Stimulated activated CD8-positive, alpha-beta memory T cell treated with anti-CD3 and anti-CD28 coated beads, Interleukin-15, amount 100 ng/mL, for 1 hour (primary cell): ENCODE results near the gene NELFCD.
A peak's percentile ranks its signal among the peaks of the same experiment; 100 is the strongest.

Experiments used
- DNase-seq: peaks from one replicate; pipeline ENCODE4 v3.0.0-alpha.2; 2020; ENCODE audit warnings: low read depth

Gene NELFCD

DNA sequence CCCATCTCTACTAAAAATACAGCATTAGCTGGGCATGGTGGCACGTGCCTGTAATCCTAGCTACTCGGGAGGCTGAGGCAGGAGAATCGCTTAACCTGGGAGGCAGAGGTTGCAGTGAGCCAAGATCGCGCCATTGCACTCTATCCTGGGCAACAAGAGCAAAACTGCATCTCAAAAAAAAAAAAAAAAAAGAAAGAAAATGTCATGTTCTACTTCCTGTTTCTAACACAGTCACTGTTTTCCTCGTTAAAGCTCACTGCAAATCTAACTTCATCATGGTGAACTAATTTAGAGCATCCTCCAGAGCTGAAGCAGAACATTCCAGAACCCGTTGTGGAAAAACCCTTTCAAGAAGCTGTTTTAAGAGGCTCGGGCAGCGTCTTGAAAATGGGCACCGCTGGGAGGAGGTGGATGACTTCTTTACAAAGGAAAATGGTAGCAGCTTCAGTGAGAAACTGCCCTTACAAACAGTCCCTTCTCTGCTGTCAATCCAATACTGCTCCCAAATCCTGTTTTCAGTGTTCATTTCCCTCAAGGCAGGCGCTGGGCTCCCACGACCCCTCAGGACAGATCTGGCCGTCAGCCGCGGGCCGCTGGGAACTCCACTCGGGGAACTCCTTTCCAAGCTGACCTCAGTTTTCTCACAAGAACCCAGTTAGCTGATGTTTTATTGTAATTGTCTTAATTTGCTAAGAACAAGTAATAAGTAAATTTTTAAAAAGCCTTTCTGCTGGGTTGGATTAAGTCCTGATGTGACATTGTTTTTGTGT, 13.5 kb downstream of the NELFCD start:
- no peak for DNase-seq

DNA sequence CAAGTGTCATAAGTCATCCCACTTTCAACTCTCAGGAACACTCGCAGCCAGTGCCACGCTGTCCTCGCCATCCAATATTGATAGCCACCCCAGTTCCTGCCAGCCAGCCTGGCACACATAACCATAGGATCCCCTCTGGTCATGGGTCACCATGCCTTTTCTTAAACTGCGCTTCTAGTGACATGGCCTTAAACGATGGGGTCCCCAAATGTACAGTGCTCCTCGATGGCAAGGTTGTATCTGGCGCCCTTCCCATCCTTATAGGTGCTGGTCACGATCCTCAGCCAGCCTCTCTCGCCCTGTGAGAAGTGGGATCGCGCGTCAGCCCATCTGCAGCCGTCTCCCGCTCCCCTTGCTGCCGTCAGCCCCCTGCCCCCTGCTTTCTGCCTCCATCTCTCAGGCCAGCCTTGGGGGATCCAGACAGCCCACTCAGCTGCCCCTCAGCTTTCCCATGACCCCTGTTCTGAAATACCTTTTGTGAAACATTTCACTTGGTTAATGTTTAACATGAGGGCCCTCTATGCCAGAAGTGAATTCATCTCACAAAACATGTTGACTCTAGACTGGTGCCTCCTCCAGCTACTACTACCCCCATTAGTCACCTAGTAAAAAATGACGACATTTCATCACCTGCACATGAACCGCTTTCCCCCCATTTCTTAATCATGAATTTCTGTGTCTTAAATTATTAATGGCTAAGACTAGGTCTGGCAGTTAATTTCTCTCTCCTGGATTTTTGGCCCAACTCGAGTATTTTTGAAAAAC, 14.6 kb downstream of the NELFCD start:
- DNase-seq = no peak

DNA sequence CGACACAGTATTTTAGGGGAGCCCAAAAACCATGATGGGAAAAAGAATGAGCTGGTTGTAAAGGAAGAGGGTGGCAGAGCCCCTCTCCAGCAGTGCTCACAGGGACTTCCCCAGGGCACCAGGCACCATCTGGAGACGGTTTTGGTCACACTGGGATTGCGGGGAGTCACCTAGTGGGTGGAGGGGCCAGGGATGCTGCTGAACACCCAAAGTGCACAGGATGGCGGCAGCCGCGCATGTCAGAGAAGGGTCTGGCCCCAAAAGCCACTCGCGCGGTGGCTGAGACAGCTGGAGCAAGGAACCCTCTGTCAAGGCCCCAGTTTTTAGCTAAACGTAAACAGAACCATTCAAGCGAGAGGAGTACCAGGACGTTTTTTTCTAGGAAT, 15.2 kb downstream of the NELFCD start:
- no peak for DNase-seq

DNA sequence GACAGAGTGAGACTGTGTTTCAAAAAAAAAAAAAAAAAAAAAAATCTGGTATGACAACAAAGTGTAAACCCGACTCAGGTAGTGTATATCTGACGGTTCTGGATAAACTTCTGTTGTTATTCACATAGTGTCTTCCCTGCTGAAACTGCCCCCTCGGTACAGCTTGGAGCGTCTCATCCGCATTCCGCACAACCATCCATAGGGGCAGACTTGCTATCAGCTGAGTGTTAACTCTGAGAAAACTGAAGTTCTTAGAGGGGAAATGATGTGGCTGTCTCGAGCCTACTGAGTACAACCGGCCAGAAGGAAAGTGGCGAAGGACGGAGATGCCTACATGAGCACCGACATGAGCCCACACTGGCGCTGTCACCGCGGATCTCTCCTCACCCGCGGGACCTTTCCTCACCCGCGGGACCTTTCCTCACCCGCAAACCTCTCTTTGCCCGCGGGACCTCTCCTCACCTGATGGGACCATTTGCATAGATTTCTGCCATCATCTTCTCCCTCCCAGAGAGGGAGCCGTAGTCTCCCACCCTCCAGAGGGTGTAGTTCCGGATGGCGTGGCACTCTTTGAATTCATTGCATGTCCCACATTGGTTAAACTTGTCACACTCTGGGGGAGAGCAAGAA, 16.2 kb downstream of the NELFCD start:
- DNase-seq = no peak

DNA sequence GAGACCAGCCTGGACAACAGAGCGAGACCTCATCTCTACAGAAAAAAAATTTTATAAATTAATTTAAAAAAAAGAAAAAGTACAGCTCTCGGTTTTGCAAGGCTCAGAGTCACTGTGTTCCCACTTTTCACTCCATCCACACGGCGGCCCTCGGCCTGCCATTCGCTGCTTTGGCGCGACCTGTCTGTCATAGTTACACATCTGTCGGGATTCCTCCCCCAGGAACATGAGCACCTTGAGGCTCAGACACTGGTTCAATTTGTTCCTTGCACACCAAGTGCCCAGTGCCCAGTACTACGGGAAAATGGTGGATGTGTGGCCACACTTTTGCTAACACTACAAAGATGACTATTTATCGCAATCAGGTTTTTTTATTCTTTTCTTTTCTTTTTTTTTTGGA, 17.6 kb downstream of the NELFCD start:
- DNase-seq = no peak

DNA sequence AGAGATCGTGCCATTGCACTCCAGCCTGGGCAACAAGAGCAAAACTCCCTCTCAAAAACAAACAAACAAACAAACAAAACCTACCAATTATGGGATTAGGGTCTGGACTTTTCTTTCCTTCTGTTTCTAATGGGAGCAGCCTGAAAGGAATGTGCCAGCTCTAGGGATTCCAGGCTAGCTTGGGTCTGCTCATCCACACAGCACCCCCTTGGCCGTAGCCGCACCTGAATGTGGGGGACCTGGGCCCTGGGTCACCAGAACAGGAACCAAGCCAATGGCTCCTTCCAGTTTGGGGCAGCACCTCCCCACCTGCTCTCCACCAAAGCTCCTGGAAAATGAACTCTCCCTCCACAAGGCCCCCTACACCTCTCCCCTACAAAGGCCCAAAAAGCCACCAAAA, 19.3 kb downstream of the NELFCD start:
- no peak for DNase-seq

DNA sequence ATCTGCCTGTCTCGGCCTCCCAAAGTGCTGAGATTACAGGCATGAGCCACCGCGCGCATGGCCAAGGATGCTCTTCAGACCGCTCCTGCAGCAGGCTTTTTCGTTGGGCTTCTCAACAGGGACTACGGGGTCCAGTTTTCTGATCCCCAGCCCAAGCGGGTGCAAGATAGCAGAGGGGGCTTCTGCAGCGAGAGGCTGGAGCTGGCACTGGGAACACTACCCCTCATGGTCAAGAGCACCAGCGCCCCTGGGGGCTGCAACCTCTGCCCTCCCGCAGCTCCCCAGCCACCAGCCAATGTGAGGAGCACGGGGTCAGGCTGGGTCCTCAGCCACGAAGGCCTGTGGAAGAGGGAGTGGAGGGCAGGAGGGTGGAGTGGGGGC, 20.0 kb downstream of the NELFCD start:
- no peak for DNase-seq

DNA sequence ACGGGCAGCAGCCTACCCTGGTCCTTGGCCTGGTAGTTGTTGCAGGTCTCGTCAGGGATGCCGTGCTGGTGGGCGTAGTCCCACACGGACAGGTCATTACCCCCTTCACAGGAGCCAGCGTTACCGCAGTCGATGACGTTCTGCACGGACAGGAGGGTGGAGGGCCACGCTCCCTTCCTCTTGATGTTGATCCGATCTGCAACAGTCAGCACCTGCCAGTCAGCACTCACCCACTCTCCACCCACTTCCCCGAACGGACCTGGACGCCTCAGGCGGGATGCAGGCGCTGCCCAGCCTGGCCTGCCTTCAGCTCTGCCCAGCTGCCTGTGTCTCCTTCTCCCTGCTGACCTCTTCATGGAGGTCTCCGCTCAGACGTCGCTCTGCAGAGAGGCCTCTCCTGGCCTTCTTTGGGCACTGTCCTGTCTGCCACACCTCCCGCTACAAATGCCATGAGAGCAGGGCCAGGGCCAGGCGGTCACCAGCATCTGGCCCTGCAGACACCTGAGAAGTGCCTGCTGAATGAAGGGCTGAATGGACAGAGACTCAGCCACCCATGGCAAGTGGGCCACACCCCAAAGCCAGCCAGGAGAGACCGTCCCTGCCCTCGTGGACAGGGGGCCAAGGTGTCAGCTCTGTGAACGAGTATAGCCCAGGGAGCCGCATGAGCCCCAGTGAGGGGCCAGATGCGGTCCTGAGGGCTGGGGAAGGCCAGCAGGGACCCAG, 20.6 kb downstream of the NELFCD start:
- DNase-seq = no peak

DNA sequence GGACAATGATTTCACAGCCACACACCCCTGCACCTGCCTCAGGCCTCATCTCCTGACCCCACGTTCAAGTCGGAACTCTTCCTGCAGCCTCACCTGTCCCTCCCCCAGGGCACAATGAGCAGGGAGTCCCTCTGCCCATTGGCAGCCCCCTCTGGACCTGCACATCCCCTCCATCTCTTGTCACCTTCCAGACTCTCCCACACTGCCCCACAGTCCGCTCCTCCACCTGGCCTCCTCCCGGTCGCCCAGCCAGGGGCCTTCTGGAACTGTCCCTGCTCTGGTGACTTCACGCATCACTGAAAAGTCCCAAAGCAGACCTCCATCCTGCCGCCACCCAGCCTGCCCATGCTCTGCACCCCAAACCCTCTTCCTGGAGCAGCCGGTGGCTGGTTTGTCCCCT, 21.3 kb downstream of the NELFCD start:
- no peak for DNase-seq

DNA sequence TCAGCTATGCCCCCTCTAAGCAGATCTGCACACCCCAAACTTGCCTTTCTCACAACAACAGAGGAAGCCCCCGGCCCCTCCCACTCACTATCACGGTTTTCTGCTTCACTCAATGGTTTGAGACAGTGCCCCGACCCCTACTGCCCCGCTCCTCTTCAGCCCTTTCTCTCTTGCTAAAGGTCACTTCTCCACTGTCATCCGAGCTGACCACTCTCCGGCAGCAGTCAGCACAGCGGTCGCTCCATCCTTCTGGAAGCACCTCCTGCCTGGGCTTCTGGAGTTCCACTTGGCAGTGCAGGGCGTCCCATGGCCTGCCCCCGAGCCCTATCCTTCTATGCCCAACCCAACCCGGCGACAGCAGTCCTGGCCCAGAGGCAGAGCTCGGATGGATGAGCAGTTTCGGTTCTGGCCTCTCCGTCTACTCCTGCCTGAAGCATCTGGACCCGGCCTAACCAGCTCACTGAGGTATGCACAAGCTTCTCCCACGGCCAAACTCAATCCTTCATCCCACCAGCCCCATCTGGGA, 21.9 kb downstream of the NELFCD start:
- DNase-seq = no peak

DNA sequence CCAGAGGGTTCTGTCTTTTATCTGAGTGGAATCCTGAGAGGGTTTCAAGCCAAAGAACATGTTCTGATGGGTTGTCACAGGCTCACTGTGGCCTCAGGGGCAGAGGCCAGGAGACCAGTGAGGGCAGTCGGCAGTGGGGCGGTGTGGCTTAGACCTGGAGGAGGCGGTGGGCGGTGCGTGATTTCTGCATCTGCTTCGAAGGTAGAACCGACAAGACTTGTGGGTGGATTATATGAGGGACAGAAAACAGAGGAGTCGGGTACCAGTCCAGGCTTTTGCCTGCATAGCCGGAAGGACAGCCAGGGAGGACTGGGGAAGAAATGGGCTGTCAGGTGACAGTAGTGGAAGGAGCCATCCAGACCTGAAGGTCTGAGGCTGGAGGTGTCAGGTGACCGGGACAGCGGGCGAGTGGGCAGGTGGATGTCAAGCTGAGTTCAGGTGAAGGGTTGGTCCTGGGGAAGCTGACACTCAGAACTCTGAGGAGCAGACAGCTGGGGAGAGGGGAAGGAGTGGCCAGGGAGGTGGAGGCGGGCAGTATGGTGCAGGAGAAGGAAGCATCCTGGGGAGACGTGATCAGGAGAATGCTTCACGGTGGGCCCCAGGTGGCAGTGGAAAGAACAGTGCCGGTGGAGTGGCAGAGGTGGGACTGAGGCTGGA, 22.9 kb downstream of the NELFCD start:
- DNase-seq = no peak

DNA sequence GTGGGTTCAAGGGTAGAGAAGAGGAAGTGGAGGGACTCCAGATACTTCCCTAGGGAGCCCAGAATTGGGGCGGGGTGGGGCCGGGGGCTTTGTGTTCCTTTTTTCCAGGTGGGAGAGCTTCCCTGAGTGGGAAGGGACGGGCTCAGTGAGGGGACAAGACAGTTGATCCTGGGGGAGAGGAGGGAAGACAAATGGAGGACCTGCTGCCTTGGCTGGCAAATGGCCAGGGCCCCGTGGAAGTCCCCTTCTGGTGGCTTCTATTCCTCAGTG, 23.4 kb downstream of the NELFCD start:
- DNase-seq = peak; percentile 17

DNA sequence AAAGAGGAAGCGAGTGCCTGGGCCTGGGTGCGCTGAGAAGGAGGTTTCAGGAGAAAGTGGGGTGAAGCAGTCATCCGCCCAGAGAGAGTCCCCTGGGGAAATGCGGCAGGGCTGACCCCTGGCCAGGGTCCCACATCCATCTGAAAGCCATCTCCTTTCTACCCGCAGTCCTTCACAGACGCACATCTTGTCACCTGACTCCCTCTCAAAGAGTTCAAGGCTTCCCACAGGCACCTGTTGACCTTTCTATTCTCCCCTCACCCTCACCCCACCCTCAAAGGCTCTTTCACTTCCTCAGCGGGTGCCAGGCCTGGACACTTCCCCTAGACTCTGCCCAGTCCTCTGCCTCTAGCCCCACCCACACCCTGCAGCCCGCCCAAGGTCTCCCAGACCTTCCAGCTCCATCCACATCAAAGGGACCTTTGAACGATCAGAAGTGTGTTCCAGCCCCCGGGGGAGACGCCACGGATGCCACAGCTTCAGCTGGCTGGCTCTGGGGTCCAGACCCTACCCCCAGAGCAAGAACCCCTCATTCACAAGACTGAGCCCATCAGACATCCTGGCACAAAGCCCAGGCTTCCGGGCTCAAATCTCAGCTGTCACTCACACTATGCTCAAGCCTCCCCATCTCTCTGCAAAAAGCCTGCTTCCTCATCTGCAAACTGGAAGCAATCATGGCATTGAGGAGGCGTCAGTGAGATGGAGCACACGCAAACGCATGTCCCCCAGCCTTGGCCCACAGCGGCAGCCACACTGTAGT, 23.9 kb downstream of the NELFCD start:
- DNase-seq = no peak

DNA sequence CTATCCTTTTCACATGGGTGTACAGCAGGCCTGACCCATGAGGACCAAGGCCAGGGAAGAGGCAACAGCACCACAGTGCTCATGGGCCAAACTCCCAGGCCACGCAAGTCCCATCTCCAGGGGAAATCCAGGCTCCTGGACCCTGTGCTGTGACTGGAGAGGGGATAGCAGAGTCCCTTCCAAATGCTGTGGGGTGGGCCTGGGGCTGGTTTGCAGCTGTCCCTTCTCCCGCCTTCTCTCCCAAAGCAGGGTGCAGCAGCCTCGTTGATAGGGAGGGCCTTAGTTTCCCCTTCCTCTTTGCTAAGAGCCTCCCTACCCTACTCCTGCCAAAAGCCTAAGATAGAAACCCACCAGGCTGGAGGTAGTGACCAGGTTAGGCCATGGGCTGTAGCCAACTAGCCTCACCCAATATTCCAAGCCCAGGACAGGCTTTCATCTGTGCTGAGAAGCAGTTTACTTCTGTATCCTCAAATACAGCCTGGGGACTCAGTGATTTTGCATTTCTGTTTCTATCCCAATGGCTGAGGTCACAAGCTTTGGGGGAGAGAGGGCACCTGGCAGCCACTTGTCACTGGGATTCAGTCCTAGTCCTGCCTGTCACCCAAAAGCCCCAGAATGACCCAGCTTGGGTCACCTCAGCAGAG, 24.6 kb downstream of the NELFCD start:
- no peak for DNase-seq

DNA sequence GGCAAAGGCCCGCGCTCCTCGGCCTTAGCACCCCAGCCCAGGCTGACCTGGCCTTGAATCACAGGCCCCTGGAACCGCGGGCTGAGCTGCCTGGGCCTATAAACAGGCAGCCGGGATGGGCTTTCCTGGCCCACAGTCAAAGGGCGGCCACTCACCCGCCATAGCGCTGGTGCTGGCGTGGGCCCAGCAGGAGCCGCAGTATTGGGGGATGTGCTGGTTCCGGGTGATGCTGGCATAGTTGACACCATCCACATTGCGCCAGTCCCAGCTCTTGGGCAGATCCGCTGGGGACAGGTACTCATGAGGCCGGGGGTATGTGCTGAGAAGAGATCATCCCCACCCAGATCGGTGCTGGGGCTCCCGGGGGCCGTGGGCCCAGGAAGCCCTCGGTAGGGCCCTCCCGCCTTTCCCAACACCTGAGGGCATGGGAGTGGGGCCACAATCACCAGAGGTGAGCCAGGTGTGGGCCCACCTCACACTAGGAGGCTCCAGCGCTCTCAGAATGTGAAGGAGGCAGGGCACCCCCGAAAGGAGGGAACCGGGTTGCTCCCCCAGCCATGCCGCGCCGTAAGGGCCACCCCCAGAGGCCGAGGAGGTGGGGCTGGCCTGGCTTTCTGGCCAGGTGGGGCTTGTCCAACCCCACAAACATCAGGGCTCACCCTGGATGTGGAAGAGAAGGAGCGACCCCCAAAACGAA, 25.3 kb downstream of the NELFCD start:
- DNase-seq = no peak

DNA sequence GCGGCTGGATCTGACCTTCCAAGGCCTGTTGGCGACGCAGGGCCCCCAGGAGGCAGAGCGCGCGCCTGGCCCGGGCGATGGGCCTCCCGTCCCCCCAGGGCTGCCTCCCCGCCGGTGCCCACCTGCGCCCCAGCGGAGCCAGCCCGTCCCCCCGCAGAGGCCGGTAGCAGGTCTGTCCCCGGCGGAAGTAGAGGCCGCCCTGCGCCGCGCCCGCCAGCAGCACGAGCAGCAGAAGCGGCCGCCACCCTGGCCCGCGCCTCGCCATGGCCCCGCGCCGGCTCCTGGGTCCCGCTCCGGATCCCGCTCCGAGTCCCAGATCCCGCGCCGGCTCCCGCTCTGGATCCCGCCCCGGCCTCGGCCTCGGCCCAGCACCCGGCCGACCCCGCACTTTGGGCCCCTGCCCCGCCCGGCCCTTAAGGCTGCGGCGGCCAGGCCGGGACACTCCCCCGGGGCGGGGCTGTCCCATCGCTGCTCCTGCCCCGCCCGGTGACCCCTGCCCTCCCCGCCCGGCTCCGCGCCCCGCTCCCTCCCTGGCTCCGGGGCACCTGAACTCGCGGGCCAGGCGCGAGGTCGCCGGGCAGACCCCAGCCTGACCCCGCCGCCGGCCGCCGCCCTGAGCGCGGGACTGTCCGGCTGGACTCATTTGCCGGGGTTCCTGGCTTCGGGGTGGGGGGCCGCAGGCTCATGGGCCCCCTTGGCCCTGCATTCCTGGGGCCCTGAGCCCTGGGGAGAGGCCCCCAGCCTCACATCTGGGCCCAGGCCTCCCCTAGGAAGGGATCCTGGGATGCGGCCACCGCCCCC, 26.0 kb downstream of the NELFCD start, which contains the start of gene CTSZ:
CTSZ (minus strand) TSS at position 391 of the 801 bp plus-strand sequence; CDS start at position 265, 126 bp downstream.
- DNase-seq = no peak

DNA sequence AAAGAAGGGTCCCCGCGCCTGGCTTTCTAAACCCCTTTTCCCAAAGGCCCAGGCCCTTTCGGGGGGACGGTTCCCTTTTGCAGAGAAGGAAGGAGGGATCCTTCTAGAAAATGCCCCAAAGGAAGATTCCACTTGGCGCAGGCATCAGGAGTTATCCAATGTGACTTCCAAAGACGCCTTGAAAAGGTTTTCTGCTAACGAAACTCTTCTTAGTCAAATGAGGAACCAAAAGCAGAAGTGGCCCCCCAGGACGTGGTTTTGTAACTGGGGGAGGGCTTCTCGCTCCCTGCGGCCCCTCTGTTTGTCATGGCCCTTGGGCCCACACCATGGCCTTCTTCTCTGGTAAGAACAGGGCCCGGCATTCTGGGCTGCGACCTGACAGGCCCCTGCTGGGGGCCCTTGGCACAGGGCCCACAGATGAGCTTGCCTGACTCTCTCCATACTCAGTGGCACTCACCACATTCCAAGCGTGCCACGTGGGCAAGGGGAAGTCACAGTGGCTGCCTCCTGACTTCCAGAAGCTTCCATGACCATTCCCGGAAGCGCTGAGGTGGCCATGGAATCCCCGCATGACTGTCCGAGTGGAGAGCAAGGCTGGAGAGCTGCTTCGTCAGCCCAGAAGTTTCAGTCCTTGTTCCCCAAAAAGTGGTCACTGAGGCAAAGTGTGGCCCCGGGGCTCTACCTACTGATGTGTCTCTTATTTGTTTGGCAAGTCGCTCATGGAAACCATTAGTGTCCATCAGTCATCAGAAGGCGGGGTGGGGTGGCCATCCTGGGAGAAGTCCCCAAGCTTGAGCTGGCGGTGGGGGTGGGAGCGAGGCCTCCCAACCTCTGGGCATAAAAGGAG, 26.8 kb downstream of the NELFCD start:
- DNase-seq = no peak

DNA sequence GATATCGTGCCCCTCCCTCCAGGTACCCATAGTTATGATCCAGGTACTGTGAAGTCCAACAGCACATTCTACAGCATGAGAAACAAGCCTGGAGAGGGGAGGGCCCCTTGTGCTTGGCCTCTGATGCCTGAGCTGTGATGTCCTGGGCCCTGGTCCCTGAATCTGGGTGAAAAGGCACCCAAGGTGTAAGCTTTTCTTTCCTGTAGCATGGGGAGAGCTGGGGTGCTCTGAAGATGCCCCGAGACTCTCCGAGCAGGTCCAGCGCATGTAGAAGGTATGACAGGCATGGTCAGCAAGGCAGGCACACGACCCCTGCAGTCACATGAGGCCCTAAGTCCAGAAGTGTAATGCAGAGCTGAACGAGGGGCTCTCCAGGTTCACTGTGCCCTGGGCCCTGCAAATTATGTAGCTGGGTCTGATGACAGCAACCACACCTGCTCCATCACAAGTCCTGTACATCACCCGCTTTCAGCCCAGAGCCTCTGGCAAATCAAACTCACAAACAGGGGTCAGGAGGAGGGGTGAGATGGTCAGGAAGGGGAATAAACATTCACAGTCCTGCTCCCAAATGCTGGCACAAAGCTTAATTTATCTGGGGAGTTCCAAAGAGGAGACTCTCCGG, 27.8 kb downstream of the NELFCD start:
- no peak for DNase-seq
